Tibial nerve (tissue), 4 donors: ENCODE measurements around the gene ELANE. TPM values are rescaled to one million over a fixed set of nuclear protein-coding genes. Genes with fewer than 3 reads are reported as not detected.

Source experiments
- DNase-seq, 2 donors: peaks; one replicate each; pipeline ENCODE4 v3.0.0-alpha.2; 2019; ENCODE audit warnings: low spot score in 2 of 2
- H3K27ac ChIP-seq, 4 donors: fragments of 200-600 bp; sonication (generic) in 3 of 4; one replicate each; pipeline ENCODE4 v1.5.1; 2017 to 2019; ENCODE audit warnings: mild to moderate bottlenecking in 1 of 4
- H3K27me3 ChIP-seq, 2 donors: fragments of 200-600 bp; sonication (generic) in 1 of 2; one replicate each; pipeline versions ENCODE4 v1.5.1 to v1.6.0; 2017 to 2019
- H3K36me3 ChIP-seq, 3 donors: fragments of 200-600 bp; sonication (generic); one replicate each; pipeline ENCODE4 v1.5.1; 2018 to 2019
- H3K4me1 ChIP-seq, 4 donors: fragments of 200-600 bp; sonication (generic) in 3 of 4; one replicate each; pipeline ENCODE4 v1.5.1; 2017 to 2019
- H3K4me3 ChIP-seq, 4 donors: fragments of 200-600 bp; sonication (generic) in 3 of 4; one replicate each; pipeline ENCODE4 v1.5.1; 2017 to 2019; ENCODE audit warnings: mild to moderate bottlenecking in 1 of 4, moderate library complexity in 1 of 4
- H3K9me3 ChIP-seq, 4 donors: fragments of 200-600 bp; sonication (generic) in 3 of 4; one replicate each; pipeline ENCODE4 v1.5.1; 2017 to 2019
- EP300 ChIP-seq, 2 donors: sonication (generic); formaldehyde crosslinking; IDR thresholded peaks; one replicate each; pipeline ENCODE4 v1.6.1; 2017; ENCODE audit warnings: antibody characterized with exemption in 2 of 2, mild to moderate bottlenecking in 1 of 2
- POLR2A ChIP-seq, 2 donors: fragments of 450-650 bp; IDR thresholded peaks; one replicate each; pipeline ENCODE4 v1.6.1; 2017; ENCODE audit warnings: antibody characterized with exemption in 2 of 2, mild to moderate bottlenecking in 2 of 2, moderate library complexity in 2 of 2
- WGBS, 2 donors: methylation state at CpG; one replicate each; pipeline ENCODE4 v1.1.5; 2018; 5-methylcytosine and 5-hydroxymethylcytosine counted together
- small RNA-seq: library from RNA; depleted of rRNA; stranded (forward); fragments of <200 nt; gene quantifications from one replicate; pipeline ENCODE3, GENCODE V24; 2016
- total RNA-seq, 4 donors: library from RNA; depleted of rRNA; stranded (reverse); fragments of >200 nt; gene quantifications; one replicate each; pipeline ENCODE4 v1.1.0, GENCODE V29; 2016
- TF ChIP-seq, protein P1 (sequence below), 5 experiments: fragments of 200-600 bp in 3 of 5; fragments of 450-650 bp in 2 of 5; sonication (generic) in 3 of 5; IDR thresholded peaks; one replicate each; pipeline ENCODE4 v1.5.1; 2016 to 2019; ENCODE audit warnings: antibody characterized with exemption in 5 of 5, mild to moderate bottlenecking in 3 of 5, moderate library complexity in 2 of 5

The ELANE gene
- total RNA-seq, 4 donors from 2014 or later = 0.66 to 12.6 (median 4.2) TPM

DNA sequence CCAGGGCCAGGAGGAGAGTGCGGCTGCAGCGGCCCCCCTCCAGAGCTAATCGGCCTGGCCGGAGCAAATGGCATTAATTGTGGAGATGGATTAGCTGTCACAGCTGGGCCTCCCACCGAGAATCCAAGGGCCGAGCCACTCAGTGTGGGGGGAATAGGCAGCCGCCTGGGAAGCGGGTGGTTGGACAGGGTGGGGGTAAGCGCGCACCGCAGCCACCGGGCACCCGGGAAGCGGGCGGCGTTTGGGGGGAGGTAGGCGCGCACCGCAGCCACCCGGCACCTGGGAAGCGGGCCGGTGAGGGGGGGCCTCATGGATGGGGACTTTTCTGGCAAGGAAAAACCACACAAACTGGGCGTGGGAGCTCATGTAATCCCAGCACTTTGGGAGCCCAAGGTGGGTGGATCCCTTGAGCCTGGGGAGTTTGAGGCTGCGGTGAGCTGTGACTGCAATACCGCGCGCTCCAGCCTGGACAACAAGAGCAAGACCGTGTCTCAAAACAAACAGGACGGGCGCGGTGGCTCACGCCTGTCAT lies 51.2 kb downstream of the ELANE start:
- Histone ChIP-seq H3K4me3 (no peak overlapping the region), H3K27me3 (no peaks in the 10 kb centered on the region), H3K36me3 (peaks cover 0 to 39% (median 0%) of the 10 kb centered on the region in 3 donors), H3K27ac (no peak overlapping the region), H3K9me3 (no peaks in the 10 kb centered on the region), H3K4me1 (peaks cover 0 to 8% (median 3%) of the 10 kb centered on the region in 4 donors)
- DNase-seq = no peak
- WGBS, 2 donors = 63 to 71% methylated on average over 28 to 30 of the region's 32 CpGs
- no peak for TF ChIP-seq EP300 (IDR thresholded peaks at IDR 0.05)
- TF ChIP-seq, protein P1, sequence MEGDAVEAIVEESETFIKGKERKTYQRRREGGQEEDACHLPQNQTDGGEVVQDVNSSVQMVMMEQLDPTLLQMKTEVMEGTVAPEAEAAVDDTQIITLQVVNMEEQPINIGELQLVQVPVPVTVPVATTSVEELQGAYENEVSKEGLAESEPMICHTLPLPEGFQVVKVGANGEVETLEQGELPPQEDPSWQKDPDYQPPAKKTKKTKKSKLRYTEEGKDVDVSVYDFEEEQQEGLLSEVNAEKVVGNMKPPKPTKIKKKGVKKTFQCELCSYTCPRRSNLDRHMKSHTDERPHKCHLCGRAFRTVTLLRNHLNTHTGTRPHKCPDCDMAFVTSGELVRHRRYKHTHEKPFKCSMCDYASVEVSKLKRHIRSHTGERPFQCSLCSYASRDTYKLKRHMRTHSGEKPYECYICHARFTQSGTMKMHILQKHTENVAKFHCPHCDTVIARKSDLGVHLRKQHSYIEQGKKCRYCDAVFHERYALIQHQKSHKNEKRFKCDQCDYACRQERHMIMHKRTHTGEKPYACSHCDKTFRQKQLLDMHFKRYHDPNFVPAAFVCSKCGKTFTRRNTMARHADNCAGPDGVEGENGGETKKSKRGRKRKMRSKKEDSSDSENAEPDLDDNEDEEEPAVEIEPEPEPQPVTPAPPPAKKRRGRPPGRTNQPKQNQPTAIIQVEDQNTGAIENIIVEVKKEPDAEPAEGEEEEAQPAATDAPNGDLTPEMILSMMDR (IDR thresholded peaks at IDR 0.05) = no peak
- no peak for TF ChIP-seq POLR2A (IDR thresholded peaks at IDR 0.05)

DNA sequence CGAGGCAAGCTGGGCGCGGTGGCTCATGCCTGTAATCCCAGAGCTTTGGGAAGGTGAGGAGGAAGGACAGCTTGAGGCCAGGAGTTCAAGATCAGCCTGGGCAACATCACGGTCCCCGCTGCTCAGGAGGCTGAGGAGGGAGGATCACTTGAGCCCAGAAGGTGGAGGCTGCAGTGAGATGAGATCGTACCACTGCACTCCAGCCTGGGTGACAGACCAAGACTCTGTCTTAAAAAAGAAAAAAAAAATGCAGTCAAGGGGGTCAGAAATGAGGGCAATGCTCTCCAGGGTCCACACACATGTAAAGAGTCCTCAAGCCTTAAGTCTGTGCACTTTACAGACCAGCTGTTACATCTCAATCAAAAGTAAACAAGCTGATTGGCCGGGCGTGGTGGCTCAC lies 52.4 kb downstream of the ELANE start:
- peaks cover 0 to 27% (median 0%) of the 10 kb centered on the region in 3 donors for H3K36me3 ChIP-seq
- WGBS, 2 donors = 89 to 93% methylated on average over 8 of the region's 8 CpGs

More for the DNA sequence above, 52.4 kb downstream of the ELANE start:
- Histone ChIP-seq H3K27me3 (no peaks in the 10 kb centered on the region), H3K27ac (no peak overlapping the region), H3K9me3 (no peaks in the 10 kb centered on the region), H3K4me3 (no peak overlapping the region), H3K4me1 (peaks cover 0 to 17% (median 8%) of the 10 kb centered on the region in 4 donors)
- DNase-seq = no peak
- TF ChIP-seq, protein P1 (IDR thresholded peaks at IDR 0.05) = no peak
- TF ChIP-seq POLR2A (IDR thresholded peaks at IDR 0.05) = no peak

Small RNA genes within 50 kb of the gene (small RNA-seq; reads per million reads assigned to genes)
- gene MIR3187 (not detected), gene RNU6-9 (not detected)

Other genes starting within 250 kb of the ELANE start
- 10 to 100 TPM; 28.2 to 73.5 (median 51.5) TPM for gene POLRMT, start 218.8 kb upstream of the ELANE start, total RNA-seq
- 1 to 10 TPM in 3 of 4 donors, under 1 TPM in 1; 0.30 to 9.0 (median 3.4) TPM for gene FGF22, start 212.4 kb upstream of the ELANE start, total RNA-seq
- 10 to 100 TPM; 38.0 to 90.9 (median 55.3) TPM for gene RNF126, start 189.1 kb upstream of the ELANE start, total RNA-seq
- 100 to 1,000 TPM; 582 to 977 (median 642) TPM for gene FSTL3, start 175.9 kb upstream of the ELANE start, total RNA-seq
- gene PRSS57, start 156.9 kb upstream of the ELANE start, total RNA-seq = not detected
- gene PALM, start 143.4 kb upstream of the ELANE start, total RNA-seq = 100 to 1,000 TPM in 1 of 4 donors, 10 to 100 TPM in 3; 65.7 to 101 (median 98.0) TPM
- gene MISP, start 101.2 kb upstream of the ELANE start, total RNA-seq = under 1 TPM in 2 of 4 donors, not detected in 2; 0.20 to 0.30 TPM
- gene PTBP1, start 54.9 kb upstream of the ELANE start, total RNA-seq = 100 to 1,000 TPM; 118 to 205 (median 141) TPM
- gene PLPPR3, start 30.3 kb upstream of the ELANE start, total RNA-seq = not detected
- under 1 TPM in 1 of 4 donors, not detected in 3; 0.42 TPM for gene AZU1, start 24.5 kb upstream of the ELANE start, total RNA-seq
- not detected for gene PRTN3, start 11.3 kb upstream of the ELANE start, total RNA-seq
- 1,000 to 10,000 TPM; 1,040 to 7,538 (median 2,843) TPM for gene CFD, start 7.4 kb downstream of the ELANE start, total RNA-seq
- gene MED16, start 40.9 kb downstream of the ELANE start, total RNA-seq = 10 to 100 TPM; 49.6 to 67.5 (median 53.9) TPM
- not detected for gene RNU6-9, start 41.2 kb downstream of the ELANE start, total RNA-seq
- 10 to 100 TPM; 30.2 to 47.7 (median 37.6) TPM for gene R3HDM4, start 60.9 kb downstream of the ELANE start, total RNA-seq
- not detected for gene KISS1R, start 65.0 kb downstream of the ELANE start, total RNA-seq
- 10 to 100 TPM in 3 of 4 donors, 1 to 10 TPM in 1; 8.1 to 15.3 (median 12.5) TPM for gene ARID3A, start 73.7 kb downstream of the ELANE start, total RNA-seq
- 10 to 100 TPM; 23.3 to 90.6 (median 52.8) TPM for gene WDR18, start 132.0 kb downstream of the ELANE start, total RNA-seq
- 1 to 10 TPM in 1 of 4 donors, not detected in 3; 2.4 TPM for gene GRIN3B, start 148.1 kb downstream of the ELANE start, total RNA-seq
- 100 to 1,000 TPM; 229 to 459 (median 325) TPM for gene TMEM259, start 168.8 kb downstream of the ELANE start, total RNA-seq
- not detected for gene RNU6-2, start 169.2 kb downstream of the ELANE start, total RNA-seq
- 100 to 1,000 TPM in 1 of 4 donors, 10 to 100 TPM in 3; 69.9 to 122 (median 79.4) TPM for gene CNN2, start 174.3 kb downstream of the ELANE start, total RNA-seq
- 10 to 100 TPM in 3 of 4 donors, 1 to 10 TPM in 1; 9.6 to 25.8 (median 13.7) TPM for gene ABCA7, start 187.8 kb downstream of the ELANE start, total RNA-seq
- 10 to 100 TPM; 28.4 to 66.9 (median 38.6) TPM for gene ARHGAP45, start 214.9 kb downstream of the ELANE start, total RNA-seq
- 100 to 1,000 TPM in 3 of 4 donors, 10 to 100 TPM in 1; 81.6 to 136 (median 121) TPM for gene POLR2E, start 243.1 kb downstream of the ELANE start, total RNA-seq